Memory B cell (primary cell): ENCODE results near the gene NOTUM.

Source experiments
- ATAC-seq: fragments of 150-1000 bp; cut with Tn5 transposase; 2 replicates; pipeline ENCODE4 v1.10.0; 2021; ENCODE audit warnings: low read depth, mild to moderate bottlenecking, moderate library complexity
- DNase-seq, 2 donors: peaks; one replicate each; pipeline ENCODE4 v3.0.0; 2022; ENCODE audit warnings: low spot score in 2 of 2
- H3K27ac Mint-ChIP-seq: one replicate; pipeline ENCODE4 v1.8.0; 2022; ENCODE audit warnings: mild to moderate bottlenecking, moderate library complexity, mixed read lengths
- H3K27me3 Mint-ChIP-seq: one replicate; pipeline ENCODE4 v1.8.0; 2022; ENCODE audit warnings: mixed read lengths
- H3K36me3 Mint-ChIP-seq: one replicate; pipeline ENCODE4 v1.8.0; 2022; ENCODE audit warnings: mild to moderate bottlenecking, mixed read lengths
- H3K4me1 Mint-ChIP-seq: one replicate; pipeline ENCODE4 v1.8.0; 2022; ENCODE audit warnings: mixed read lengths
- H3K4me3 Mint-ChIP-seq: one replicate; pipeline ENCODE4 v1.8.0; 2022; ENCODE audit warnings: mild to moderate bottlenecking, moderate library complexity, mixed read lengths
- H3K9me3 Mint-ChIP-seq: one replicate; pipeline ENCODE4 v1.8.0; 2022; ENCODE audit warnings: mixed read lengths

Gene NOTUM

GRCh38 chr17:81976332-81977210, 15.6 kb upstream of the NOTUM start:
- H3K4me1 Mint-ChIP-seq, result peaks cover 20% of the 10 kb centered on the region
- DNase-seq (peak in 1 of 2 donors; percentile 30), ATAC-seq (peak; percentile 5)
- no peaks in the 10 kb centered on the region for H3K36me3 Mint-ChIP-seq
- H3K4me3 Mint-ChIP-seq, result peak overlapping the region; percentile 100
- no peaks in the 10 kb centered on the region for H3K9me3 Mint-ChIP-seq
- peak overlapping the region; percentile 96 for H3K27ac Mint-ChIP-seq
- H3K27me3 Mint-ChIP-seq, result peaks cover 2% of the 10 kb centered on the region

- DNase-seq (no peak), ATAC-seq (no peak)
- Mint-ChIP-seq H3K27ac (no peak overlapping the region), H3K36me3 (no peaks in the 10 kb centered on the region), H3K4me1 (peaks cover 13% of the 10 kb centered on the region), H3K4me3 (no peak overlapping the region), H3K27me3 (peaks cover 5% of the 10 kb centered on the region), H3K9me3 (no peaks in the 10 kb centered on the region)
Measured at GRCh38 chr17:81973432-81973831, 12.4 kb upstream of the NOTUM start.

GRCh38 chr17:81968850-81969812, 8.1 kb upstream of the NOTUM start:
- no peaks in the 10 kb centered on the region for H3K36me3 Mint-ChIP-seq
- ATAC-seq (no peak), DNase-seq (no peak)
- no peak overlapping the region for H3K27ac Mint-ChIP-seq
- H3K4me1 Mint-ChIP-seq, result peaks cover 8% of the 10 kb centered on the region
- H3K4me3 Mint-ChIP-seq, result no peak overlapping the region
- peaks cover 3% of the 10 kb centered on the region for H3K27me3 Mint-ChIP-seq
- H3K9me3 Mint-ChIP-seq, result no peaks in the 10 kb centered on the region

GRCh38 chr17:81968396-81968745, 7.4 kb upstream of the NOTUM start:
- Mint-ChIP-seq H3K27ac (peak overlapping the region; percentile 50), H3K4me3 (peak overlapping the region; percentile 47), H3K9me3 (no peaks in the 10 kb centered on the region), H3K27me3 (peaks cover 3% of the 10 kb centered on the region), H3K4me1 (peaks cover 8% of the 10 kb centered on the region), H3K36me3 (no peaks in the 10 kb centered on the region)
- ATAC-seq (no peak), DNase-seq (no peak)

- peak overlapping the region; percentile 50 for H3K27ac Mint-ChIP-seq
- DNase-seq (peak in 1 of 2 donors; percentile 32), ATAC-seq (peak; percentile 81)
- peak overlapping the region; percentile 47 for H3K4me3 Mint-ChIP-seq
- H3K9me3 Mint-ChIP-seq, result no peaks in the 10 kb centered on the region
- H3K27me3 Mint-ChIP-seq, result peaks cover 3% of the 10 kb centered on the region
- no peaks in the 10 kb centered on the region for H3K36me3 Mint-ChIP-seq
- H3K4me1 Mint-ChIP-seq, result peaks cover 8% of the 10 kb centered on the region
Measured at GRCh38 chr17:81967533-81968395, 6.8 kb upstream of the NOTUM start.

GRCh38 chr17:81967244-81967532, 6.2 kb upstream of the NOTUM start:
- Mint-ChIP-seq H3K36me3 (no peaks in the 10 kb centered on the region), H3K27ac (no peak overlapping the region), H3K4me3 (peak overlapping the region; percentile 34), H3K9me3 (no peaks in the 10 kb centered on the region), H3K4me1 (peaks cover 8% of the 10 kb centered on the region), H3K27me3 (peaks cover 5% of the 10 kb centered on the region)
- DNase-seq (peak in 1 of 2 donors; percentile 35), ATAC-seq (no peak)

- peak; percentile 38 for ATAC-seq
- no peaks in the 10 kb centered on the region for H3K9me3 Mint-ChIP-seq
Measured at GRCh38 chr17:81966343-81967243, 5.6 kb upstream of the NOTUM start.

GRCh38 chr17:81964081-81964849, 3.3 kb upstream of the NOTUM start:
- H3K4me3 Mint-ChIP-seq, result no peak overlapping the region
- no peak overlapping the region for H3K27ac Mint-ChIP-seq
- H3K36me3 Mint-ChIP-seq, result no peaks in the 10 kb centered on the region
- peaks cover 4% of the 10 kb centered on the region for H3K27me3 Mint-ChIP-seq
- H3K9me3 Mint-ChIP-seq, result no peaks in the 10 kb centered on the region
- ATAC-seq (no peak), DNase-seq (no peak)
- peaks cover 6% of the 10 kb centered on the region for H3K4me1 Mint-ChIP-seq

More at GRCh38 chr17:81966343-81967243, 5.6 kb upstream of the NOTUM start:
- peaks cover 8% of the 10 kb centered on the region for H3K4me1 Mint-ChIP-seq
- no peak overlapping the region for H3K4me3 Mint-ChIP-seq
- H3K27ac Mint-ChIP-seq, result no peak overlapping the region
- H3K27me3 Mint-ChIP-seq, result peaks cover 6% of the 10 kb centered on the region
- no peak for DNase-seq
- H3K36me3 Mint-ChIP-seq, result no peaks in the 10 kb centered on the region

- H3K9me3 Mint-ChIP-seq, result no peaks in the 10 kb centered on the region
- no peak for DNase-seq
- H3K27me3 Mint-ChIP-seq, result peaks cover 10% of the 10 kb centered on the region
- peaks cover 6% of the 10 kb centered on the region for H3K4me1 Mint-ChIP-seq
- H3K27ac Mint-ChIP-seq, result no peak overlapping the region
- H3K4me3 Mint-ChIP-seq, result no peak overlapping the region
- no peak for ATAC-seq
- no peaks in the 10 kb centered on the region for H3K36me3 Mint-ChIP-seq
Measured at GRCh38 chr17:81962499-81963441, 1.8 kb upstream of the NOTUM start.

GRCh38 chr17:81961521-81962498, 823 bp upstream of the NOTUM start:
- Mint-ChIP-seq H3K27me3 (peaks cover 14% of the 10 kb centered on the region), H3K4me3 (no peak overlapping the region), H3K4me1 (no peaks in the 10 kb centered on the region), H3K9me3 (no peaks in the 10 kb centered on the region), H3K27ac (no peak overlapping the region), H3K36me3 (no peaks in the 10 kb centered on the region)
- no peak for DNase-seq
- ATAC-seq, result no peak
